Osteocyte (in vitro differentiated cells): ENCODE results near the gene ATP10B. TPM values are rescaled to one million over a fixed set of nuclear protein-coding genes. Genes with fewer than 3 reads are reported as not detected.

Source experiments
- DNase-seq: peaks from one replicate; pipeline ENCODE4 v3.0.0; 2021; ENCODE audit warnings: mixed read lengths; ENCODE audit not compliant: unreplicated experiment; ENCODE audit errors: extremely low spot score
- H3K27ac Mint-ChIP-seq: one replicate; pipeline ENCODE4 v1.8.0; 2021; ENCODE audit warnings: mild to moderate bottlenecking, mixed read lengths; ENCODE audit not compliant: unreplicated experiment
- H3K27me3 Mint-ChIP-seq: one replicate; pipeline ENCODE4 v1.8.0; 2021; ENCODE audit warnings: mixed read lengths; ENCODE audit not compliant: unreplicated experiment
- H3K36me3 Mint-ChIP-seq: one replicate; pipeline ENCODE4 v1.8.0; 2021; ENCODE audit warnings: mixed read lengths; ENCODE audit not compliant: unreplicated experiment
- H3K4me1 Mint-ChIP-seq: one replicate; pipeline ENCODE4 v1.8.0; 2021; ENCODE audit warnings: mixed read lengths; ENCODE audit not compliant: unreplicated experiment
- H3K4me3 Mint-ChIP-seq: one replicate; pipeline ENCODE4 v1.8.0; 2021; ENCODE audit warnings: mild to moderate bottlenecking, moderate library complexity, mixed read lengths; ENCODE audit not compliant: unreplicated experiment
- H3K9me3 Mint-ChIP-seq: one replicate; pipeline ENCODE4 v1.8.0; 2021; ENCODE audit warnings: mixed read lengths; ENCODE audit not compliant: unreplicated experiment
- total RNA-seq: library from RNA; stranded (reverse); gene quantifications from 2 replicates; pipeline ENCODE4 v1.2.1, GENCODE V29; 2021
- TF ChIP-seq, protein P1 (sequence below): fragments of 200-600 bp; sonication (generic); IDR thresholded peaks from 2 replicates; pipeline ENCODE4 v1.5.0; 2021; ENCODE audit warnings: antibody characterized with exemption, mild to moderate bottlenecking, moderate library complexity

The ATP10B gene
- total RNA-seq, 1 donor from 2014 or later, result not detected

- Mint-ChIP-seq H3K27ac (no peak overlapping the region), H3K4me1 (no peaks in the 10 kb centered on the region), H3K27me3 (no peaks in the 10 kb centered on the region), H3K36me3 (no peaks in the 10 kb centered on the region), H3K4me3 (no peak overlapping the region), H3K9me3 (no peaks in the 10 kb centered on the region)
- no peak for DNase-seq
- TF ChIP-seq, protein P1, sequence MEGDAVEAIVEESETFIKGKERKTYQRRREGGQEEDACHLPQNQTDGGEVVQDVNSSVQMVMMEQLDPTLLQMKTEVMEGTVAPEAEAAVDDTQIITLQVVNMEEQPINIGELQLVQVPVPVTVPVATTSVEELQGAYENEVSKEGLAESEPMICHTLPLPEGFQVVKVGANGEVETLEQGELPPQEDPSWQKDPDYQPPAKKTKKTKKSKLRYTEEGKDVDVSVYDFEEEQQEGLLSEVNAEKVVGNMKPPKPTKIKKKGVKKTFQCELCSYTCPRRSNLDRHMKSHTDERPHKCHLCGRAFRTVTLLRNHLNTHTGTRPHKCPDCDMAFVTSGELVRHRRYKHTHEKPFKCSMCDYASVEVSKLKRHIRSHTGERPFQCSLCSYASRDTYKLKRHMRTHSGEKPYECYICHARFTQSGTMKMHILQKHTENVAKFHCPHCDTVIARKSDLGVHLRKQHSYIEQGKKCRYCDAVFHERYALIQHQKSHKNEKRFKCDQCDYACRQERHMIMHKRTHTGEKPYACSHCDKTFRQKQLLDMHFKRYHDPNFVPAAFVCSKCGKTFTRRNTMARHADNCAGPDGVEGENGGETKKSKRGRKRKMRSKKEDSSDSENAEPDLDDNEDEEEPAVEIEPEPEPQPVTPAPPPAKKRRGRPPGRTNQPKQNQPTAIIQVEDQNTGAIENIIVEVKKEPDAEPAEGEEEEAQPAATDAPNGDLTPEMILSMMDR, result no peak
These were observed 235.1 kb downstream of the ATP10B start for GRCh38 chr5:160616712-160617497.

DNA sequence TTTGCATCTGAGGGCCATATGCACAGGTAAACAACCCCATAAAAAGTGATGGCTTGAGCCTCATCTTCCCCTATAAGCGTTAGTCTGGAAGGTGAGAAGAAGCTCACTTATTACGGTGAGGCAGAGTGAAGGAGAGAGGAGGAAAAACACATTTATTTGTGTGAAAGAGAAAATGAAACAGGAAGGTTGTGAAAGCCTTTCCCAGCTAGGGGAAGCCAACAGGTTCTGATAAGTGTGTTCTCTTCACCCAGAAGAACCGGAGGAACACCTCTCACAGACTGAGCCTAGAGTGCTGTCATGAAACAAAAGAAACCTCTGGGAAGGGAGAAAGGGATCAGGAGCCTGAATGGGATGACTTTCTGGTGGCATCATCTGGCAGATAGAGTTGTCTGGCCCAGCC lies 237.9 kb downstream of the ATP10B start:
- no peak overlapping the region for H3K27ac Mint-ChIP-seq

GRCh38 chr5:160605266-160605665 lies 246.7 kb downstream of the ATP10B start:
- DNase-seq, result no peak
- Mint-ChIP-seq H3K4me3 (no peak overlapping the region), H3K4me1 (no peaks in the 10 kb centered on the region), H3K36me3 (no peaks in the 10 kb centered on the region), H3K9me3 (no peaks in the 10 kb centered on the region), H3K27ac (no peak overlapping the region), H3K27me3 (no peaks in the 10 kb centered on the region)
- TF ChIP-seq, protein P1, result no peak

More for the DNA sequence above, 237.9 kb downstream of the ATP10B start:
- Mint-ChIP-seq H3K4me1 (no peaks in the 10 kb centered on the region), H3K4me3 (no peak overlapping the region), H3K9me3 (no peaks in the 10 kb centered on the region), H3K27me3 (no peaks in the 10 kb centered on the region), H3K36me3 (no peaks in the 10 kb centered on the region)
- DNase-seq, result no peak
- TF ChIP-seq, protein P1, result no peak

- TF ChIP-seq, protein P1, result no peak
- Mint-ChIP-seq H3K9me3 (no peaks in the 10 kb centered on the region), H3K4me3 (no peak overlapping the region), H3K4me1 (no peaks in the 10 kb centered on the region), H3K36me3 (no peaks in the 10 kb centered on the region), H3K27me3 (no peaks in the 10 kb centered on the region), H3K27ac (no peak overlapping the region)
- DNase-seq, result no peak
These were observed 247.5 kb downstream of the ATP10B start for GRCh38 chr5:160604484-160604883.

GRCh38 chr5:160602744-160603143 lies 249.3 kb downstream of the ATP10B start:
- H3K9me3 Mint-ChIP-seq, result no peaks in the 10 kb centered on the region
- DNase-seq, result no peak
- TF ChIP-seq, protein P1, result no peak
- H3K4me3 Mint-ChIP-seq, result no peak overlapping the region
- no peaks in the 10 kb centered on the region for H3K4me1 Mint-ChIP-seq
- H3K27ac Mint-ChIP-seq, result no peak overlapping the region
- H3K36me3 Mint-ChIP-seq, result no peaks in the 10 kb centered on the region
- no peaks in the 10 kb centered on the region for H3K27me3 Mint-ChIP-seq
